Measurements from ENCODE around the gene CSMD2.

GRCh38 chr1:33465316-33465715 is 699.7 kb downstream of the CSMD2 start:
- TF ChIP-seq CTCF (IDR thresholded peaks at IDR 0.05): no peak
- TF ChIP-seq POLR2A (IDR thresholded peaks at IDR 0.05): no peak
- TF ChIP-seq EP300 (IDR thresholded peaks at IDR 0.05): no peak
